ENCODE measurements around the gene SLC26A11.
A peak's percentile ranks its signal among the peaks of the same experiment; 100 is the strongest.
"Not testable (repeated sequence)": the region's sequence is repeated elsewhere in the genome, so short reads cannot be mapped to it uniquely, and the experiment has no call there.

The SLC26A11 gene

DNA sequence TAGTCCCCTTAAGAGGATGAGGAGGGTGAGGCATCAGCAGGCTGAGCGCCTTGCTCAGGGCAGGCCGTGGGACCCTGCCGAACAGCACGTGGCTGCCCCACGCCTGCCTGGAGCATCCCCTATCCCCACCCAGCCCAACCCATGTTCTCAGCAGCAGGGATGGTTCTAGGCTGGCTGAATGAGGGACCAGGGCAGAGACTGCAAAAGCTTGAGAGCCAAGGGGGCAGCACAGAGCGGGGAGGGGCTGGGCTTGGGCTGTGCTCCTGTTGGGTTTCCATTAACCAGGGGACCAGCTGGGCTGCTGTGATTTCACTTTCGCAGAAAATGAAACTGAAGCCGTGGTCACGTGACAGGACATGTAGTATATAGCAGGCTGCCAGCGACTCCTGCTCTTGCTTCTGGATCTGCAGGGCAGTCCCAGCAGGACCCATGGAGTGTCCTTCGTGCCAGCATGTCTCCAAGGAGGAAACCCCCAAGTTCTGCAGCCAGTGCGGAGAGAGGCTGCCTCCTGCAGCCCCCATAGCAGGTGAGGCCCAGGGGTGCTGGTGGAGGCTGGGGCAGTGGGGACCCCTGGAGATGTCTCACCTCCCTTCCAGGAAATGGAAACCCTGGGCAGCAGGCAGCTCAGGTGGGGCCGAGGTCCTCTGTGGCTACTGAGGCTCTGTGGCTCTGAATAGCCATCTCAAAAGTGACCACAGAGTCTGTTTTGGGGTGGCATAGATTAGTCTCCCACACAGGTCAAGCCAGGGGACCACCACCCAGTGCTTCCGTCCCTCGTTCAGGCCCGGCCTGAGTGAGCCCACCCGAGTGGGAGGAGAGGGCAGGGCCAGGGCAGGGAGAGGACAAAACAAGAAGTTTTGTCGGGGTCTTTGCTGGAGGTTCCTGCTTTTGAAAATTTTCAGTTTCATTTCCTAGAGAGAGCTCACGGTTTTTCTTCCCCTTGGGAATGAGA lies 43.3 kb downstream of the SLC26A11 start:
- peak; percentile 91 for DNase-seq

DNA sequence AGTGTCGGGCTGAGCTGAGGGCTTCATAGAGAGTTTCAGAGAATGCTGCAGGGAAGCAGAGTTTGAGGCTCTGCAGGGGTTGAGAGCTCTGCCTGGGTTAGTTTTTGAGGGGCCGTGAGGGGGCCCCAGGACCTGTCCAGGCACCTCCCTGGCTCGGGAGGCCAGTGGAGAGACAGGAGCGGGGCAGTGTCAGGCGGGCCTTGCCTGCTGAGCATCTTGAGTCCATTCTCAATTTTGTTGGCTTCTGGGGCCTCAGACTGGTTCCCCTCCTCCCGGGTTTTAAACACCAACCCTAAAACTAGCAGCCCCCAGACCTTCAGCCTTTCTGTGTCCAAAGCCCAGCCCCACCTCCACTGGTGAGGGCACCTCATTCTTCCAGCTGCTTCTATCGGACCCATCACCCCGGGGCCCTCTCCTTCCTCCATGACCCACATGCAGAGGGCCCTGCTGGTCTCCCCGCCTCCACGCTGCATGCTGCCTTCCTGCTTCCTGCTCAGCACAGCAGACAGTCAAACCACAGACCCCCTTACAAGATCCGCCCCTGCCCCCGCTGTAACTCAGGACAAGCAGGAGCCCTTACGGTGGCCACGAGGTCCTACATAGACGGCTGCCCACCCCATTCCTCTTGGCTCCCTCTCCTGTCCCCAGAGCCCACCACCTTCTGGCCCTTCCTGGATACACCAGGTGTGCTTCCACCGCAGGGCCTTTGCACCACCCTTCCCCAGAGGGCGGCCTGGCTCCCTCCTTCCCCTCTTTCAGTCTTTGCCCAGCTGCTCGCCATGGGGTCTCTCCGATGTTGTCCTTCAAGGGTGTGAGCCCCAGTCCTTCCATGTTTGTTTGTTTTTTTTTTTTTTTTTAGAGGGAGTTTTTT lies 44.2 kb downstream of the SLC26A11 start:
- peak; percentile 60 for DNase-seq

DNA sequence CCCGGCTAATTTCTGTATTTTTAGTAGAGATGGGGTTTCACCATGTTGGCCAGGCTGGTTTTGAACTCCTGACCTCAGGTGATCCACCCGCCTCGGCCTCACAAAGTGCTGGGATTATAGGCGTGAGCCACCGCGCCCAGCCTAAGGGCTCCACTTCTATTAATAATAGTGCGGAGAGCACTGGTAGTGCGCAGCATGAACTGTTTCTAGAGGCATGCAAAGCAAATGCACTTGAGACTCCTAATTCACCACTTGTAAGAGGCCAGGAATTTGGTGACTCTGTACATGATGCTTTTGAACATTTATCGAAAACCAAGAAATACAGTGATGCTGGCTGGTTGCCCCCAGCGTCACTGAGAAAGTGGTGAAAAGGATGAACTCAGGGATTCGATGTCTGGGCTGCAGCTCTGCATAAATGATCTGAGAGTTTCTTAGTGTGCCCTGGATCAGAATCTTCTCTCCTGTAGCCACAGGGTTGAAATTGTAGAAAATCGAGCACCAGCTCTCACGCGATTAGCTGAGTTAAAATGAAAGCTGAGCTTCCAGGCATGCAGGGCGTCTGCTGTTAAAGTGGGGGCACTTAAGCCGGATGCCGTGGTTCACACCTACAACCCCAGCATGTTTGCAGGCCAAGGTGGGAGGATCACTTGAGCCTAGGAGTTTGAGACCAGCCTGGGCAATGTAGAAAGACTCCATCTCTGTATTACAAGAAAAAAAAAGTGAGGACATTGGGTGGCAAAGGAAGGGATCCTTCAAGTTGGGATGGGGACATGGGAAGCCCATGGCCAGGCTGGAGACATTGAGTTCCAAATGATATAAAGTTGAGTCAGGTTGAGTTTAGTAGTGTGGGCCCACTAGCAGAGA lies 45.2 kb downstream of the SLC26A11 start:
- DNase-seq: peak; percentile 73

DNA sequence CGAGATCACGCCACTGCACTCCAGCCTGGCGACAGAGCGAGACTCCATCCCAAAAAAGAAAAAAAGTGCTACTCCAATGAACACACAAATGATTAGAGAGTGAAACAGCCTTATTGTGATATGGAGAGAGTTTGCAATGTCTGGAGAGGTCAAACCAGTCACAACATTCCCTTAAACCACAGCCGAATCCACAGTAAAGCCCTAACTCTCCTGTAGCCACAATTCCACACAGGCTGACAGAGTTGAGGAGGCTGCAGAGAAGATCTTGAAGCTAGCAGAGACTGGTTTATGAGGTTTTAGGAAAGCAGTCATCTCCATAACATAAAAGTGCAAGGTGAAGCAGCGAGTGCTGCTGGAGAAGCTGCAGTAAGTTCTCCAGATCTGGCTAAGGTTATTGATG lies 47.2 kb downstream of the SLC26A11 start:
- no peak for DNase-seq

DNA sequence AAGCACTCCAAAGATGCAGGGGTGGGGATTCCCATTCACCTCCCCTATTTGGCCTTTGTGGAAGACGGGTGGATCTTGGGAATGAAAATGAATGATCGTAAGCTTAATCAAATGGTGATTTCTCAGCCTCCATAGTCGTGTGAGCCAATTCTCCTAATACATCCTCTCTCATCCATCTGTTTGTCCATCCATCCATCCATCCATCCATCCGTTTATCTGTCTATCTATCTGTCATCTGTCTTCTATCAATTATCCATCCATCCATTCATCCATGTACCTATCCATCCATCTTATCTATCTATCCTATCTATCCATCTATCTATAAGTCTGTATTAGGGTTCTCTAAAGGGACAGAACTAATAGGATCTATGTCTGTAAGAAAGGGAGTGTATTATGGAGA lies 48.2 kb downstream of the SLC26A11 start:
- DNase-seq: no peak

DNA sequence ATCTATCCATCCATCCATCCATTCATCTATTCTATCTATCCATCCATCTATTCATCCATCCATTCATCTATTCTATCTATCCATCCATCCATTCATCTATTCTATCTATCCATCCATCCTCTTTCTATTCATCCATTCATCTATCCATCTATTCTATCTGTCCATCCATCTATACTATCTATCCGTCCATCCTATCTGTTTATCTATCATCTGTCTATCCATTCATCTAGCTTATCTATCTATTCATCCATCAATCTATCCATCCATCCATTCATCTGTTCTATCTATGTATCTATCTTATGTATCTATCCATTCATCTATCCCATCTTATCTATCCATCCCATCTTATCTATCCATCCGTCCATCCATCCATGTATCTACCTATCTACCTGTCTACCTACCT lies 49.2 kb downstream of the SLC26A11 start:
- no peak for DNase-seq

DNA sequence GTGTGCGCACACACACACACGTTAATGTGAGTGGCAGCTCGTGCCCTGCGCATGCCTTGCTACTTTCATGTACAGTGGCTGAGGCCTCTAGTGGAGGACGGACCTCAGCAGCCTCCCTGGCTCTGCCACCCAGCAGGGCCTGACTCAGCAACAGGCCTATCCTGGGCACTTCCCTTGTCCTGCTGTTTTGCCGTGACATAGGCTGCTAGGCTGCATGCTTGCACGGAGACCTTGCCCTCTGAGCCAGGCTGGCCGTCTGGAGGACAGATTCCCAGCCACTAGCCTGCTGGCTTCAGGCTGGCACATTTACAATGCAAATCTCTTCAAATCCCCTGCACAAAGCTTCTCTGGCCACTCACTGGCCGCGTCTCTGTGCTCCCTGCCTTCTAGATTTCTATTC lies 49.9 kb downstream of the SLC26A11 start:
- DNase-seq: no peak

DNA sequence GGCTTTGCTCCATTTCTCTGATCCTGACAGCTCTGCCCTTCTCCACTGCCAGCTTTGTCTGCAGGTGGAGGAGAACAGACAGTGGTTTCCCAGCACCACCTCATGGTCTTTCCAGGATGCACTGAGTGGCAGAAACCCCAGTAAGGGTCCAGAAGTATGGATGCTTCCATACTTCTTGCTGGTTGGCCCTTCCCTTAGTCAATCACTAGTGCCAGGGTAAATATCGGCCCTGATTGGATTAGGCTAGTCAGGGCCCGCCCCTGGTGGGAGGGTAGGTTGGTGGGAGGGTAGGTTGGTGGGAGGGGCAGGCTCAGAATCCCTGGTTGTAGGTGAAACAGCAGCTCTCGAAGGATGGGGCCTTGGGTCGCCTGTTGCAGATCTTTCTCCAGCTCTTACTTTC lies 50.6 kb downstream of the SLC26A11 start:
- DNase-seq: peak; percentile 61

DNA sequence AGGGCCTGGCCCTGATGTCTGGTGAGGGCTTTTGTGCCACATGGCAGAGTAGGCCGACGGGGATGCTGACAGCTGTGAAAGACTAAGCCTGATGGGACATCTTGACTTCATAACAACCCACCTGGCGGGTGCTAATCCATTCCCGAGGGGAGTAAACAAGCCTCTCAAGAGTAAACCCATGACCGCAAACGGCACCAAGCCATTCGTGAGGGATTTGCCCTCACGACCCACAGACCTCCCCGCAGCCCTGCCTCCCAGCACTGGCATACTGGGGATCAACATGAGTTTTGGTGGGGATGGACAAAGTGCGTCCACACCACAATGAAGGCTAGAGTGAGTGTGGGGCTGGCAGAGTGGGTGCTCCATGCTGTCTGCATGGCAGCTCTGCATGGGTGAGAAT lies 52.1 kb downstream of the SLC26A11 start:
- no peak for DNase-seq

DNA sequence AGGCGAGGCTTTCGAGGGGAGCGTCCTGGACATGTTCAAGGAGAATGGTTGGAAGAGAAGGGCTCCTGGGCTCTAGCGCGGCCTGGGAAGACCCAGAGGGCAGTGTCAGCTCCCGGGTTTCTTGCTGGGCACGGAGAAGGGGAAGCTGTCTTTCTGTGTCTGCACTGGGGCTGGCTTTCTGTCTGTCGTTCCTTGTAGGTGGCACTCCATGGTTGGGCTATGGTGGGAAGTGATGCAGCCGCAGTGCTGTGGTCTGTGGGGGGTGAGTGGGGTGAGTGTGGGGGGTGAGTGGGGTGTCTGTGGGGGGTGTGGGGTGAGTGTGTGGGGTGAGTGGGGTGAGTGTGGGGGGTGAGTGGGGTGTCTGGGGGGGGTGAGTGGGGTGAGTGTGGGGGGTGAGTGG lies 54.1 kb downstream of the SLC26A11 start:
- no peak for DNase-seq

DNA sequence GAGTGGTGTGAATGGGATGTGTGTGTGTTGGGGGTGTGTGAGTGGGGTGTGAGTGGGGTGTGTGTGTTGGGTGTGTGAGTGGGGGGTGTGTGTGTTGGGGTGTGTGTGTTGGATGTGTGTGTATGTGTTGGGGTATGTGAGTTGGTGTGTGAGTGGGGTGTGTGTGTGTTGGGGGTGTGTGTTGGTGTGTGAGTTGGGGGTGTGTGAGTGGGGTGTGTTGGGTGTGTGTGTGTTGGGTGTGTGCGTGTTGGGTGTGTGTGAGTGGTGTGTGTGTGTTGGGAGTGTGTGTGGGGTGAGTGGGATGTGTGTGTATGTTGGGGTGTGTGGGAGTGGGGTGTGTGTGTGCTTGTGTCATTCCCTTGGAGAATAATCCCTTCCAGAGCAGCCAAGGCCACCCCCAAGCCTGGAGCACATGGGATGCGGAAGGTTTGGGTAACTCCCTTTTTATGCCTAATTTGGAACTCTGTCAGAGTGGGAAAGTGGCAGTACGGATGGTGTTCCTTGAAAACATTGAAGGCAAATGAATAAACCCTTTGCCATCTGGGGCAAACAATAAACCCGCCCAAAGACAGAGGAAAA lies 54.7 kb downstream of the SLC26A11 start:
- no peak for DNase-seq

DNA sequence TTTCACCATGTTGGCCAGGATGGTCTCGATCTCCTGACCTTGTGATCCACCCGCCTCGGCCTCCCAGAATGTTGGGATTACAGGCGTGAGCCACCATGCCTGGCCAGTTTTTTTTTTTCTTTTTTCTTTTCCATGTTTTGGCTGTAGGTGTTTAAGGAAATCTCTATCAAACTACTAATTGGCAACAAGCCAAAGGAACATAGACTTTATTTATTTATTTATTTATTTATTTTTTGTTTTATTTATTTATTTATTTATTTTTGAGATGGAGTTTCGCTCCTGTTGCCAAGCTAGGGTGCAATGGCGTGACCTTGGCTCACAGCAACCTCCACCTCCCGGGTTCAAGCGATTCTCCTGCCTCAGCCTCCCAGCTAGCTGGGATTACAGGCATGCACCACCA lies 55.6 kb downstream of the SLC26A11 start:
- not testable (repeated sequence) for DNase-seq

DNA sequence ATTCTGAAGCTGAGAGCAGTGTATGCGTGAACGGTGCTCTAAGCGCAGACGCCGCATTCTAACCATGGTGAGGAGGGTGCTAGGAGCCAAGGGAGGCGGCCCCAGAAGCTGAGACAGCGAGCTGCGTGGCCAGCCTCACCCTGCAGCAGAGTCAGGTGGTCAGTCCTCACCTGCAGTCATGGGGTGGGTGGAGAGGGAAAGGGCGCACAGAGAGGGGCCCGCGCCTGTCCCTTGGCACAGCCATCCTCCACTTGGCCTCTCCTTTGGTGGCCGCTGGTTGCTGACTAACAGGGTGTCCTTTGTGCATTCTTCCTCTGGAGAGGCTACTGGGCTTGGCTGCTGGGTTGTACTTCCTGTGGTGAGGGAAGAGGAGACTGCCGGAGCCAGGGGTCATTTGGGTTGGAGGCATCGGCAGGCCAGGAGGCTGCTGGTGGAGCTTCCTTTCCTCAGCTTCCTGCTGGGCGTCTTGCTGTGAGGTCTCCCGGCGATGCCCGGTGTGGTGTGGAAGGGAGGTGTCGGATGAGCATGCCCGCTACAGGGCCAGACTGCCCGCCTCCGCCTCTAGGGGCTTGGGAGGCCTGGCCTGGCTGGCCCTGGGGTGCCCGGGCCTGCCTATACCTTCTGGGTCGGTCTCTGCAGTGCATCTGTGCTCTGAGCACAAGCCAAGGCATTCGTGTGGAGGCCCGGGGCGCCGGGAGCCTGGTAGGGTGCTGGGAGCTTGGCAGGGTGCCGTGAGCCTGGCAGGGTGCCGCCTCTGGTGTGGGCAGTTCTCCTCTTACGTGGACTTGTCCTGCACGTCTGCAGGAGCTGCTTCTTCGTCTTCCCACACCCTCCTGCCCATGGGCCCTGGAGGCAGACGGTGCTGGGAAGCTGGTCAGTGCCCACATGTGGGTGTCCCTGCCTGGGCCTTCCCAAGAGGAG lies 57.8 kb downstream of the SLC26A11 start:
- DNase-seq: no peak

DNA sequence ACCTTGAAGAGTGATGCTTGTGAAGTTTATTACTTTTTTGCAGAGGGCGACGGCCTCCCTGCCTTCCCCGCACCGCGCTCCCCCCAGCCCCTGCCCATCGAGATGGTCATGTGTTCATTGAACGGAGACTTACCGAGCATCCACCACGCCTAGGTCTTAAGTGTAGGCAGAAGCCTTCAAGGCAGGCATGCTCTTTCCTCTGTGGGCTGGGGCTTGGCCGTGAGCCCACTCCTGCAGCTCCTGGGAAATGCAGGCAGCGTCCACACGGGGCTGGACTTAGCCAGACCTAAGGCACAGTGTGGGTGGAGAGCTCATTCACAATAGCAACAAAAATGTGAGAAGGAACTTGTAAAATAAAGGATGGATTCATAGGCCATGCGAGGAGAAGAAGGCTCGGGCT lies 59.7 kb downstream of the SLC26A11 start:
- DNase-seq: no peak

DNA sequence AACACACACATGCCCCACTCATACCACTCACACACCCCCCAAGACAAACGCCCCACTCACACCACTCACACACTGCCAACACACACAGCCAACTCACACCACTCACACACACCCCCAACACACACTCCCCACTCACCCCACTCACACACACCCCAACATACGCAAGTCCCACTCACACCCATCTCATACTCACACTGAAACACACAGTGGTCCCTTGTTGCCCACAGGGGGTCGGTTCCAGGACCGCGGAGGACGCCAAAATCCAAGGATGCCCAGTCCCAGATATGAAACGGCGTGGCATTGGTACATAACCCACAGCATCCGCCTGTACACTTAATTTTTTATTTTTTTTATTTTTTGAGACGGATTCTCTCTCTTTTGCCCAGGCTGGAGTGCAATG lies 61.3 kb downstream of the SLC26A11 start:
- DNase-seq: no peak

DNA sequence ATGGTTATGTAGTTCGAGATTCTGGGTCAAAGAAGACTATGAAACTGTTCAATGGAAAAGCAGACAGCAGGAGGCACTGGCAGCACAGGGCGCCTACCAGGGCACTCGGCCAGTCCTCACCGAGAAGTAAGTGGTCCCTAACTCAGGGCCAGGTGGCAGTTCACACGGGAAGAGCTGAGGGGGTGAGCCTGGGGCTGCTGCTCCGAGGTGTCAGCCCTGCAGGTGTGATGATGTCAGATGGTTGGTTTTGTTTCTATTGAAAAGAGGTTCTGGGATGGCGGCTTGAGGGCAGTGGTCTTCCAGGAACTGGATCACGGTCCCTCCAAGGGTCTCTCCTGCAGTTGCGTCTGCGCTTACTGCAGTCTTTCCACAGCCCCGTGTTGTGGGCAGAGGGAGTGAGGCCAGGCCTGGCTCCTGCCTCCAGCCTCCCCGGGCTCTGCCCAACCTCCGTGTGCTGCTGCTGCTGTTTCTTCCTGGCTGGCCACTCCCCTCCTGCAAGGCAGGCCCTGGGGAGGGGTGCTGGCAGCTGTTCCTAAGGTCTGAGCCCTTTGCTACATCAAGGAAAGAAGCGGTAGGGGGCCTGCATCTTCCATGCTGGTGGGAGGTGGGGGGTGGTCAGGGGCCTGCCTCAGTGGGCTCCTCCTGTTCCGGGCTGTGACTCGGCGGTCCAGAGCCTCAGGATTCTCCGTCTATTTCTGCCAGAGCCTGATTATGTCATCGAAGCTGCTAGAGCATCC lies 63.1 kb downstream of the SLC26A11 start:
- DNase-seq: no peak

DNA sequence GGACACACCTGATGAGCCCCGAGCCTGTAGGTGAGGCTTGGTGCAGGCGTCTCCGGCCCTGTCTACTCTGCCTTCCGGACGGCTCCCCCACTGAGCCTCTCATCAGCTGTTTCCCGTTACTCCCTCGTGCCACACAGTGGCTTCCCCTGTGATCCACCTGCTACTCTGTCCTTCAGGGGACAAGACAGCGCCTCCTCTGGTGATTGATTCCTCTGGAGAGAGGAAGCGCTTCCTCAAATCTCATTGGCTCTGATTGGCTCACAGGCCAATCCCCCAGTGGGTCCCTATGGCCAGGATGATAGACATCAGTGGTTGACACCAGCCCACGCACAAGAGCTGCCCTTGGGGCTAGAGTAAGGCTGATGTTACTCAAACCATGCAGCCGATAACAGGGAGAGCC lies 64.4 kb downstream of the SLC26A11 start:
- peak; percentile 37 for DNase-seq

DNA sequence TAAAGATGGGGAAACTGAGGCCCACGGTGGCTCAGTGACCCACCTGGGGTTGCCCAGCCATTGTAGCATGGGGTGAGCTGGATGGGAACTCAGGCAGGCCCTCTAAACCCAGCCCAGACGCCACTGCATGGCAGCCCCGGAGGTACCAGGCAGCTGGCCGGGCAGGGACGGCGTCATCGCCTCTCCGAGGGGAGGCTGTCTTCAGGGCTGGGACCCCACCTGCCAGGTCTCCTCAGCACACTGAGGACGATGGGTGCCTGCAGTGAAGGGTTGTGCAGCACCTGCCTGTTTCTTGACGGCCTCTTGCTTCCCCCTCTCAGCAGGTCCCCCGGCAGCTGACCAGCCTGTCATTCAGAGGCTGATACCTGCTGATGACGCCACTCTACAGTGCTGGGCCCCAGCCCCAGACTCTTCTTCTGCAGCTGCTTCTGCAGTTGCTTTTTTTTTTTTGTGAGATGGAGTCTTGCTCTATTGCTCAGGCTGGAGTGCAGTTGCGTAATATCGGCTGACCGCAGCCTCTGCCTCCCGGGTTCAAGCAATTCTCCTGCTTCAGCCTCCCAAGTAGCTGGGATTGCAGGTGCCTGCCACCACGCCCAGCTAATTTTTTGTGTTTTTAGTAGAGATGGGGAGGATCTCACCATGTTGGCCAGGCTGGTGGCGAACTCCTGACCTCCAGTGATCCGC lies 65.2 kb downstream of the SLC26A11 start:
- DNase-seq: no peak

DNA sequence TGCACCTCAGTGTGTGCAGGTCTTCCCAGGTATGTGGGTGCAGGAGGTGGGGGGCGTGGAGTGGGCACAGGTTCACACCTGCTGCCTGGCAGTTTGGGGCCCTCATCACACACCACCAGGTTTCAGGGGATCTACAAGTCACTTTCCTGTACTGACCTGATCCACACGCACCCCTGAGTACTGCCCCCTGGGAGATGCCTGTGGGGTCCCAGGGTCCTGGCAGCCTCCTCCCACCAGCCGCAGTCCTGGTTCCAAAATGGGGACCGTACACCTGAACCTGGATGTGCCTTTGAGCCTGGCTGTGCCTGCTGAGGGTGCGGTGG lies 66.4 kb downstream of the SLC26A11 start:
- no peak for DNase-seq

DNA sequence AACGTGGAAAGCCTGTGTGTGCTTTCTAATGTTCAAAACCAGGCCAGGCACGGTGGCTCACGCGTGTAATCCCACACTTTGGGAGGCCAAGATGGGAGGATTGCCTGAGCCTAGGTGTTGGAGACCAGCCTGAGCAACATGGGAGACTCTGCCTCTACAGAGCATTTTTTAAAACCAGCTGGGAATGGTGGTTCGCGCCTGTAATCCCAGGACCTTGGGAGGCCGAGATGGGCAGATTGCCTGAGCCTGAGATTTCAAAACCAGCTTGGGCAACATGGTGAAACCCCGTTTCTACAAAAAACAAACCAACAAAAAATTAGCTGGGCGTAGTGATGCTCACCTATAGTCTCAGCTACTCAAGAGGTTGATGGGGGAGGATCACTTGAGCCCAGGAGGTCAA lies 66.8 kb downstream of the SLC26A11 start:
- no peak for DNase-seq
